Amniotic epithelial cell (primary cell): ENCODE measurements around the gene ANKMY2.
"Not testable (repeated sequence)": the region's sequence is repeated elsewhere in the genome, so short reads cannot be mapped to it uniquely, and the experiment has no call there.

ENCODE experiments used
- DNase-seq: peaks from one replicate; pipeline ENCODE4 v3.0.0-alpha.2; 2010; ENCODE audit warnings: low read depth

The ANKMY2 gene

DNA sequence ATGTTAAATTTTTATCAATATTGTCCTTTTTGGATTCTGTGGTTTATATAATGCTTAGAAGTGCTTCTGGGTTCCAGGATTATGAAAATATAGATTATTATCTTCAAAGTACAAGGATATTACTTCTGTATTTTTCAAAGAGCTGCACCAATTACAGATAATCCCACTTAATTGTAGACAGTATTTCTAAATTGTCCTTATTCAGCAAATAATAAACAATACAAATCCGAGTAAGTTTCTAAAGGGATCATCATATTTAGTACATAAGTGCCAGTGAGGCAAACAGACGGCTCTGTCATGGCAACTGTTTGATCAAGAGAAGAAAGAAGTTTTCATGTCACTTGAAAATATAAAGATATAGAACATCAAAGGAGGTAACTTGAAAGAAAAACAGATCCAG lies 19.2 kb downstream of the ANKMY2 start:
- DNase-seq: no peak

DNA sequence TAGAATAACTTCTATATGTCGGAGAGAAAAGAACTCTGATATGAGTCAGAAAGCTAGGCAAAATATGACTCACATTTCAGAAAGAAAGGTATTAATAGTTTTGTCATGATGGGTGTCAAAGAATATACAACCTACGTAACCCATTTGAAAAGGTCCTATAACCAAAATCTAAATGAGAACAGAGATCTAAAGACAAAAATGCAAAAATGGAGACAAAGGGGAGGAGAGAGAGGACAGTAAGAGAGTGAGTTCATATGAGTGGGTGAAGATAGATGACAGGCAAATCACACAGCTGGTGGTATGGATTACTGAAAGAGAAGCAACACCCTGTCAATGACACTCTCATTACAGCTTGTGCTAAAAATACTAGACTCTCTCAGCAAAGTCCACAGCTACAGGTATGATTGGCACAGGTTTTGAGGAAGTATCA lies 25.6 kb downstream of the ANKMY2 start:
- DNase-seq: peak; percentile 28

DNA sequence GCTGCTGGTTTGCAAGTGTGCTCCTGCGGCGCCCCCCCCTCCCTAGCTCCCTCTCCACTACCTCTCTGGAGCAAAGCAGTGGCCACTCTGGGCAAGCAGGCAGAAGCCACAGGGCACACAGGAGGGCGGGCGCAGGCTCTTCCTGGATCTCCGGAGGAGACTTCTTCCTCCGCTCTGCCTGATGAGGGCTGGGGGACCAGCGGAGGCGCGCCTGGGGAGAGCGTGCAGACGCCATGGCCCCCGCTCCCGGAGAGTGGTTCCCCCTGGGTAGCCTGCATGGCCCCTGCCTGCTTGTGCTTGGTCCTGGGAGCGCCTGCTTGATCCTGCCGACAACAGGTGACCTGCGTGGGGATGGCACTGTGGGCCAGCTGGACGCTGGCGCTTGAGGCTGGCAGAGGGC lies 29.0 kb downstream of the ANKMY2 start:
- no peak for DNase-seq

DNA sequence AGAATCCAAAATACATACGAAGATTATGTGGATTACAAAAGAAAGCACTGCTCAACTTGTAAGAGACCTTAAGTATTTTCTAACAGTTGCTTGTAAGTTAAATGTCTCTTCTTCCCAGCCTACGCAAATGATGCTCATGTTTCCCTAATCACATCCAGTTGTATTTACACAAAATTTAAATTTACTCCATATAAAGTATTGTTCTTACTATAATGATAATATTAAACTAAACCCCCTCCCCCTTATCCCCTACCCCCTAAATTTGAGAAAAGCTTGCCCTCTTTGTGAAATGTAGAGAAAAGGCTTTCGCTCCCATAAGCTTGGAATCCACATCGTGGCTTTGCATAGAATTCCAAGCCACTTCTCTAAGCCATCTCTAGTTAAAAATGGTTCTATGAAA lies 29.4 kb downstream of the ANKMY2 start:
- DNase-seq: no peak

DNA sequence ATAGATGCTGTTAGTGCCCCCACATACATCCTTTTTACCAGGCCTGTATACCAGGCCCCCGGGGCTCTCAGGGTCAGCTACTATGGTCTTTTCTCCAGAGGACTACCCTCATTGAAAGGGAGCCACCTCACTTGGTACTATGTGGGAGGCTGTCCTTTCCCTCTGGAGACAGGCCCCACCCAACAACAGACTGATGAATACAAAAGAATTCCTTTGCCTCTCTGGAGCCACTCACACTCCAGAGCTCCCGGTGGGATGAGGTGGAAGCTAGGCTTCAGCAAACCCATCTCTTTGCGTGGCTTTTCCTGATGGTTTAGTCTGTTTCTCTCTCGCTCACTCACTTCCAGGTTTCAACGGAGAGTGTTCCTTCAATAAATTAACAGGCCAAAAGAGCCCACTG lies 30.3 kb downstream of the ANKMY2 start:
- no peak for DNase-seq

DNA sequence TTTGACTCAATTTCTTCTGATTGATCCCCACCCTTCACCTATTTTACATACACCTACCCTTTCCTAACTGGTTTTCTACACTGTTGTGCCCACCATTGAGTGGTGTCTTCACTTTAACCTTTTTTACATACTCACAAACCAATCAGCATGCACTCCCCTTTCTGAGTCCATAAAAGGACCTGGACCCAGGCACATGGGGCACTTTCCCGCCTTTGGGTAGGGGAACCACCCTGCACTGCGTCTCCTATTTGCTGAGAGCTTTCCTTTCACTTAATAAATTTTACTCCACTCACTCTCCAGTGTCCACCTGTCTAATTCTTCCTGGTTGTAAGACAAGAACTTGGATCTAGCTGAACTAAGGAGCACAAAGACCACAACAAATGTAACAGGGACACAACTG lies 33.8 kb downstream of the ANKMY2 start:
- DNase-seq: no peak

DNA sequence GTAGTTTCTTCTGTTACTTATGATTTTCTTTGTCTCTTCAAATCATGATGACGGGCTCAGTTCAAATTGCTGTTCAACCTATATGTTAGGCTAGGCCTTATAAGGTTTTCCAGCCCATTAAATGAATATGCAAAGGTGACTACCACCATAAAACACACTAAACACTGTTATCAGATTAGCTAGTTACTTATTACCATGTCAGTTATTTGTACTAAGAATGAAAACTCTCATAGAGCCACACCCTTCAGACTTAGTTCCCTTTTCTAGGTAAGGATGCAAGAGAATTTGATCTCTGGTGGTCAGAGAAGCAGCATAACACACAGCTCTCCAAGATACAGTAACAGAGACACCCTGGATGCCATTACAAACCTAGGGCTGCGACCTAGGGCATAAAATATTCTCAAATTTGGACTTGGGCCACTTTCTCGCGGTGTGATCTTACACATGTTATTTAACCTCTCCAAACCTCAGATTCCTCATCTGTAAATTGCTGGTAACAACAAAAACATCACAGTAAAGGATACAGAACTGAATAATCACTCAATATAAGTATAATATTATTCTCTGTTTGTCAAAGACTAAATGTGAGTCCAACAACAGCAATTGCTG lies 35.6 kb downstream of the ANKMY2 start:
- no peak for DNase-seq

DNA sequence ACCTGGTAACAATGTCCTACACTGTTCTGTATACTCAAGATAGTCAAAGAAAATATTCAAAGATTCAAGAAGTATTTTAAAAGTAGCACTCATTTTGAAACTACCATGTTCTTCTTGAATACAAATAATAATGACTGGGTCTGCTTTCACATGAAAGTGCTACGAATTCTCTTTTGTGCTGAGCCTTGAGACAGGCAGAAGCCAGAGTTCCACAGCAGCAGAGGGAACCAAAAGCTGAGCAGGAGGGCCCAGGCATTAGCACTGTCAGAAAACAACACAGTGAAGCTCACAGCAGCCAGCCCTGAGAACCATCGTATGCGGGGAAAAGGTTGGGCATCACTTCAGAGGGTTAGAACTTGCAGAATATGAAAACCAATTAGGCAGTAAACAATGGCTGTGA lies 38.9 kb downstream of the ANKMY2 start:
- no peak for DNase-seq

DNA sequence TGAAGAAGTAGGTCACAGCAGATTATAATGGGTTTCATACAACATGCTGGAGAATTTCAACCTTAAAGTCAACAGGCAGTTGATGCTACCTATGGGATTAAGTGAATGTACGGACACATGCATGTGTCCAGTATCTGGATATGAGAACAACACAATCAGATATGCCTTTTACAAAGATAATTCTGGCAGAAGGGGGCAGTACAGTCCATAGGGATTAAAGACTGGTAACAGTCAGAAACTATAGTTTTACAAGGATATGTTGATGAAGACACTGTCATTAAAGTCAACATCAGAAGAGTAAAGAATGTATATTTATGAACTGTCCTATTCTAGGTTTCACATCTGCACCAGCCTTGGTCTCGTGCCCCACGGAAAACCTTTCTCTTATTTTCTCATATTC lies 41.5 kb downstream of the ANKMY2 start:
- DNase-seq: peak; percentile 41

DNA sequence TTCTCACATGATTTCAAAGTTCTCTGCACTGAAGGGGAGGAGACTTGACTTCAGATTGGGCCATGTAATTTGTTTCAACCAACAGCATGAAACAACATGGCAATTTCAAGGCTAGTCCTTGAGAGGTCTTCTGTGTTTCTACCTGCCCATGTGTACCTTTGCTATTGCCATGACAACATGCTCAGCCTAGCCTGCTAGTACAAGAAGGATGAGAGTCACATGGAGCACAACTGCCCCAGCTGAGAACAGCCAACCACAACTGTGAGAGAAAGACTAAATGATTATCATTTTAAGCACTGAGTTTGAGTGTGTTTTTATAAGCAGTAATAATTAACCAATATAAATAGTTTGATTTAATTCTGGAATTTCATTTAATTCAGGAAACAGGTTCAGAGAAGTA lies 41.9 kb downstream of the ANKMY2 start:
- DNase-seq: no peak

DNA sequence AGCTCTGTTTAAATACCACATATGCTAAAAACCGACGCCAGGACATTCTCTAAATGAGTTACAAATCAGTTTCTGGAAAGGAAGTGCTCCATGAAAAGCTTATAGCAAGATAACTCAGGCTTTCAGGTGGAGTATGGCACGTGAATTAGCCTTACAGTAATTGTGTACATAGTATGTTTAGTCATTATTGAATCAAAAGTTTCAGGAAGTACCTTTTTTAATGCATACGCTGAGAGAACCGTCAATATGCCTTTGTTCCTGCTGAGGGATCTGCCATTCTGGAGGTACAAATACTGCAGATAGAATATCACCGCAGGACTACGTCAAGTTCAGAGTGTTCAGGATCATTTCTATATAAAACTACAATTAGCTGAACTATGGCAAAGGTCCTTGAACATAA lies 45.7 kb downstream of the ANKMY2 start:
- DNase-seq: no peak

DNA sequence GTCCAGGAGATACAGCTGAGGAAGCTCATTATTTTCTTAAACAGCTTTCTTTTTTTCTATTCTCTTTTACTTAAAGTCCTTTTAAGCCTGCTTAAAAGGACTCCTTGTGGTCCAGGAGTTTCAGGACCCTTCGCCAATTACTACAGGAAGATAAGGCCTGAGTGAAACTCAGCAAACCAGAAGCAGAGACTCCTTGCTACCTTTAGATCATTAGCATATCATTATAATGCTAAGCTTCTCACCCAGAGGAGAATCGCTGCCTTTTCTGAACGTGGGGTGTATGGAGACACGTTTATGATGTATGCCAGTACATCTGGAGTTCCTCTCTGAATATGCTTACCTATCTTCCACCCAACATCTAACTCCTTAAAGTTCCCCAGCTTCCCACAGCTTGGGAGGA lies 47.5 kb downstream of the ANKMY2 start:
- no peak for DNase-seq

DNA sequence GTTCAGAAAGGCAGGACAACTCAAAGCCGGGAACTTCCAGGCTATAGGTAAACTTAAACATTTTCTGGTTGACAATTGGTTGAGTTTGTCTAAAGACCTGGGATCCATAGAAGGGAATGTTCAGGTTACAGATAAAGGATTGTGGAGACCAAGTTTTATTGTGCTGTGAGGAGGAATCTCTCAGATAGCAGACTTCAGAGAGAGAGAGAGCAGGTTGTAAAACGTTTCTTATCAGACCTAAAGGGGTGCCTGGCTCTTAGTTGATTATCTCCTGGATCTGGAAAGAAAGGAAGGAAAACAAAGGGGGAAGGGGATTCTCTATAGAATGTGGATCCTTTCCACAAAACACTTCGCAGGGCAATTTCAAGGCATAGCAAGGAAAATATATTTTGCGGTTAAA lies 50.0 kb downstream of the ANKMY2 start:
- not testable (repeated sequence) for DNase-seq

DNA sequence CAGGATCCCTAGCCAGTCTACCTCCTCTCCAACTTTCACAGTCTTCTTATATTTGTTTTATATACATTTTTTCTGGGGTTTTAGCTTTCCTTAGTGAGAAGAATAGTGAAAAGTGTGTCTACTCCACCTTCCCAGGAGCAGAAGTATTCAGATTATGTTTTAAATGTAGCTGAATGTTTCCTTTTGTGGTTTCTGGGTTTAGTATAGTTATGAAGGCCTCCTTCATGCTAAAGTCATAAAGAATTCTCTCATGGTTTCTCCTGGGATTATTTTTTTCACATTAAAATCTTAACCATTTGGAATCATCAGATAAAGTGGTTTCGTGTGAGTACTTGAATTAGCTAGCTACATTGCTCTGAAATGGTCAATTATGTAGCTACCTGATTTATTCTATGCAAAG lies 50.9 kb downstream of the ANKMY2 start:
- no peak for DNase-seq

DNA sequence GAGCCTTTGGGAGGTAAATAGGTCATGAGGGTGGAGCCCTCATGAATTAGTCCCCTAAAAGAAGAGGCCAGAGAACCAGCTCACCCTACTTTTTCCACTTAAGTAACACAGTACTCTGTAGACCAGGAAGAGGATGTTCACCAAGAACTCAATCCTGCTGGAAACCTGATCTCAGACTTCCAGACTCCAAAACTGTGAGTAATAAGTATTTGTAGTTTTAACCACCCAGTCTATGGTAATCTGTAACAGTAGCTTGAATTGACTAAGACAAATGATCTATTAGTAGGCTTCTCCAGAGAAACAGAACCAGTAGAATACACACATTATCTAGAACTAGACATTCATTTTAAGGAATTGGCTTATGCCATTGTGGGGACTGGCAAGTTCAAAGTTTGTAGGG lies 51.5 kb downstream of the ANKMY2 start:
- no peak for DNase-seq

DNA sequence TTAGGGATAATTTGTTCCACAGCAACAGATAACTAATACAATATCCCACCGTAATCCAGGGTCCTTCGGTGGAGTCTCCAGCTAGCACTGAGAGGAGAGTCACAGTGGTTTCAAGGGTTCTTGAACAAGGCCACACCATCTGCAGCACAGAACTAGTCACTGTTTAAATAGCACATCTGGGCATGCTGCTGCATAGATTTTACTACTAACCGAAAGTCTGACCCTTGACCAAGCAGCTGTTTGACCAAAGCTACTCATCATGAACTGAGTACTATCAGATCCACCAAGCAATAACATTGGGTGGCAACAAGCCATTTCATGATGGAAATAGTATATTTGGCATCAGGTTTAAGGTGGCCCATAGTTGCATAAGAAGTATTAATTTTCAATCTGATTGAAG lies 53.2 kb downstream of the ANKMY2 start:
- DNase-seq: no peak

DNA sequence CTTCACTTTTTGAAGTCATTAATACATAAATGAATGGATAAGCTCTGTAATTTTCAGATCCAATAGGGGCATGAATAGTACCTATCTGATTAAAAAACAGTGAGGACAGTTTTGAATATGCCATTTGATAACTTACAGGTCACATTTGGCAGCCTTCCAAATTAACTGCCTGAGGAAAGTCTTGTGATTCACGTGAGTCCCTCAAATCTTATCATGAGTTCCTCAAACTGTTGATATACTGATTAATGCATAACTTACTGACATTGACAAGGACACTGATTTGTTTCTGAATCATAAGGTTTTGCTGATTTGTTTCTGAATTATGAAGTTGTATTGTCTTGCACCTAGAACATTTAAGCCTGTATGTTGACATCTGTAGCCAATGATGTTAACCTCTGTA lies 55.1 kb downstream of the ANKMY2 start:
- DNase-seq: no peak

DNA sequence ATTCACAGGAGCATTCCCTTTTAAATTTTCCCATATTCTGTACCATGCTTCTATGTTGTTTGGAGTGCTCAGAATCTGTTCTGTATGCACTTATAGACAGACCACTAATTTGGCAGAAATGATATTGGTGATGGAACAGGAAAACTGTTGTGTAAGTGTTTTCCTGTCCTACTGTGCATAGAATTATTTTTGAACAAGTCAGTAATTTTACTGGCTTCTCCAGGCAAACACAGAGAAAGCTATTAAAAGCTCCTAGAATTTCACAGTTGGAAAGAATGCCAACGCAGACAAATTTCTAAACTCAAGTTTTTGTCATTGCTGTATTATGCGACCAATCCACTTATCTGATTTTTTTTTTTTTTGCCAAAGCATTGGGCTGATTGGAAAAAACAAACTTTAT lies 55.7 kb downstream of the ANKMY2 start:
- DNase-seq: no peak

DNA sequence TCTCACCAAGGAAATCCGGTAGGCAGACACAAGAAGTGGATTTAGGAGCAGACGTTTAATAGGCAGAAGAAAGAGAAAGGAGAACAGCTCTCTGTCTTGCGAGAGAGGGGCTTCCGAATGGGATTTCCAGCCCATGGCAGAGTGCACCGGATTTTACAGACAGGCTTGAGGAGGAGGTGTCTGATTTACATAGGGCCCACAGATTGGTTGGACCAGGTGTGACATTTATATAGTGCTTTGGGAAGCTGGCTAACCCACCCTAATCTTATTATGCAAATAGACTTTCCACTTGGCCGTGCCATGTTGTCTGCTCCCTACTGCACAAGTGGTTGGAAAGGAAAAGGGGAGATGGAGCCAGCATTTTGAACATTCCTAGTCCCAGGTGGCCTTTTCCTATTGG lies 57.8 kb downstream of the ANKMY2 start:
- DNase-seq: no peak

DNA sequence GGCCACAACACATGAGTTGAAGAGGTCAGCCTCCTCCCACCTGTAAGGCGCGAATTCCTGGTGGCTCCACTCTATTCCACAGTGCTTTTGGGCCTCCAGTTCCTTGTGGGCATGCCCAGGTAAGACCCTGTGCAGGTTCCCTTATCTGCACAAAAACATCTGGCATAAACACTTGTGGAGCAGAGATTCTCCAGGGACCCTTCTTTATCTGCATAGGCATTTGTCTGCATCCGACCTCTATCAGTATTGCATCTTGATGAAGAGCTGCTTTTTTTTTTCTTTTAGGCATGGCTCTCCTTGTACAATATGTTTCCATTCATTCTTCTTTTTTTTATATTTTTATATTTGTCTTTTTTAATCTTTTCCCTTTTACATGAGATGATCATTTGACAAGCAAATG lies 58.4 kb downstream of the ANKMY2 start:
- no peak for DNase-seq

DNA sequence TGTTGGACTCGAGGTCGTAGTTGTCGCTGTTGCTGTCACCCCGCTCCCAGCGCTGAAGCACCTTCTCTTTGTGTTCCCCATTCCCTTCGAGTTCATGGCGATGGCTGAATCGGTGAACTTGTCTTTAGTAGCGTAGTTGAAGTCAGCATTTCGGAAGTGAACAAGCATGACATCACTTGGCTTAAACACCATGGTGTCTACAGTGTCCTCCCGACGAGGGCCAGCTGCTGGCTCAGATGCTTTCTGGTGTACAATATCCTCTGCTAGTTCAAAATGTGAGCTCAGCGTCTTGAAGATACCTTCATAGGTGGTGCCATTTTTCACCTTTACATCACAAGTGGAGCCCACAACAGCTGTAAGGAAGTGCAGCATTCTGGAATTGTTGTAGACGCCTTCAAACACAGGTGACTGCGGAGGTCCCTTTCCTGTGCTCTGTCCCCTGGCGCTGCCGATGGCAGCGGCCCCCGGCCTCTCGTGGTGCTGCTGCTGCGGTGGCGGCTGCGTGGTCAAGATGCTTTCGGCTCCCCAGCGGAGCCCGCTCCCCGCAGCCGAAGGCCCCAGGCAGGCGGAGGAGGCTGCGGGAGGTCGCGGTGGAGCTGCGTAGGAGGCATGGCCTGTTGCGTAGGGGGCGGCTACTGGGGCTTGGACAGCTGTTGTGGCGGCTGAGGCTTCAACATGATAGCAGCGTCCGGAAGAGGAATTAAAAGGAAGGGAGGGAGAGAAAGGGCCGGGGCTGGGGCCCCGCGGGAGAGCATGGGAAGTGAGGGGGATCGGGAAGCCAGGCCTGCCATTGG lies 59.3 kb downstream of the ANKMY2 start:
- DNase-seq: peak; percentile 27

DNA sequence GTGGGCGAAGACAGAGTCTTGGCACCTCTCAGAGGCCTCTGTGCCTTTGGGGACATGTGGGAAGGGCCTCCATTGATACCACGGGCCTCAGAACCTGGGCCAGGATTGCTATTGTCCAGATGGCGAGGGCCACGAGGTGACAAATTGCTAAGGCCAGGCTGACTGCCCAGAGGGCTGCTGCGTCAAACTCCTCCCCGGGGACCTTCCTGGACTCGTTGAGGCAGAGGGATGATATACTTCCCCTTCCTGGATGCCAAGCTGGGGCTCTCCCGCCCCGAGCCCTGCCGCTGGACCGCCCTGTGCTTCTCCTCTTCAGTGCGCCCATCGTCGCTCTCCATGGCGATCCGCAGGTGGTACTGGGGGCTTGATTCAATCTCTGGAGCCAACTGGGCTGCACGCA lies 60.0 kb downstream of the ANKMY2 start:
- no peak for DNase-seq

DNA sequence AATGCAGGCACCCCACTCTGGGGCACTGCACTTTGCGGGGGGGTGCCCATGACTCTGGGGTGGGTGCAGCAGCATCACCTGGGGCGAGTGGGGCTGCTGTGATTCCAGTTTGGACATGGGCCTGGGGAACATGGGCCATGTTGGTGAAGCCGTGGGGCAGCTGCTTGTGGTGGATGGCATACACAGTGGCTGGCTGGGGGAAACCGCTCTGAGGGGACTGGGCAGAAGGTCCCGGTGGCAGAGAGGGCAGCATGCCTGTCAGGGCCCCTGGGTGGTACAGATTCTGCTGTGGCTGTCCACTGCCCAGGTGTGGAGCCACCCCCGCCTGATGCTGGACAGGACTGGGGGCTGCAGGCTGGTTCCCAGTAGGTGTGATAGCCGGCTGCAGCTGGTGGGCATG lies 61.7 kb downstream of the ANKMY2 start:
- DNase-seq: no peak

DNA sequence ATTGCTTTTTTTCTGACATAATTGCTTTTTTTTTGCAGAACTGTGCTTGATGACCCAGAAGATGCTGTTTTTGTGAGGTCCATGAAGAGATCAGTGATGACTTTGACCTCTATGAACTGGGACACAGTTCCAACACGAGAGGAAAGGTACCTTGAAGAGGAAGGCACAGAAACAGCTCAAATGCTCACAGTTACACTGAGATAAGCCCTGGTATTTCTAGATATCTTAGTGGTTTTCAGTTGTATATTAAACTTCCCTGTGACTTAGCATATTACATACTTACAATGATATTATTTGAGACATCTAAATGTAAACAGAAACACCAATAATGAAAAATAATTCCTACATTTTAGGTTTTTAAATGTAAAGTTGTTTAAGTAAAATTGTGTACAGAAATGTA lies 64.3 kb downstream of the ANKMY2 start:
- DNase-seq: no peak
